Measurements from ENCODE around the gene STAB1.

DNA sequence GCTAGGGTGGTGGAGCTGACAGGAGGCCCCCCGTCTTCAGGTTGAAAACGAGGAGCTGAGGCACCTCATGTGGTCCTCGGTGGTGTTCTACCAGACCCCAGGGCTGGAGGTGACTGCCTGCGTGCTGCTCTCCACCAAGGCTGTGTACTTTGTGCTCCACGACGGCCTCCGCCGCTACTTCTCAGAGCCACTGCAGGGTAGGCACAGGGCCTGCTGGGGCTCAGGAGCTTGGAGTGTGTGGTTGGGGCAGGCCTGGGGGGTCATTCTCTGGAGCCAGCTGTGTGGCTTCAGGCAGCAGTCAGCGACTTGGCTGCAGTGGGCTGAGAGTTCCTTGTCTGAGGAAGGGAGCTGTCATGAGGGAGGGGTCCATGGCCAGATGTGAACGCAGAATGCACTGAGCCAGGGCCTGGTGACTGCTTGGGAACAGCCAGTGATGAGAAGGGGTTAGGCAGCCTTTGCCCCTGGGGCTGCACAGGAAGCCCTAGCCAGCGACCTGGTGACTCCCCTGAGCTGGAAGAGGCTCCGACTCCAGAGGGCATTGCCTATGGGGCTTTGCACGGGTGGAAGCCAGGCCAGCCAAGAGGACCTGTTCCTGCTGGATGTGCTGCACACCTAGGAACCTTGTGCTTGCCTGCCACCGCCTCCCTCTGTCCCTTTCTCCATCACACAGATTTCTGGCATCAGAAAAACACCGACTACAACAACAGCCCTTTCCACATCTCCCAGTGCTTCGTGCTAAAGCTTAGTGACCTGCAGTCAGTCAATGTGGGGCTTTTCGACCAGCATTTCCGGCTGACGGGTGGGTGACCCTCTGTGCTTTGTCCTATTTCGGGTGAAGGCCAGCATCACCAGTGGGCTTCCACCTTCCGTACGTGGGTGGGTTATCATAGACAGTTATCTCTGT lies 4.9 kb upstream of the STAB1 start:
- TF ChIP-seq EZH2phosphoT487 (IDR thresholded peaks at IDR 0.05; ENCODE audit: insufficient read depth, low read depth) (no peak), EZH2 (IDR thresholded peaks at IDR 0.05; ENCODE audit: insufficient read depth, poor library complexity, severe bottlenecking) (no peak)
